Lower lobe of right lung (tissue), 2 donors: ENCODE data around the gene NKD1. TPM values are rescaled to one million over a fixed set of nuclear protein-coding genes. Genes with fewer than 3 reads are reported as not detected.

Experiments
- ATAC-seq, 2 donors: fragments of 200-7000 bp; cut with Tn5 transposase; one replicate each; pipeline ENCODE4 v1.9.1; 2020 to 2022; ENCODE audit warnings: mild to moderate bottlenecking in 2 of 2, moderate library complexity in 2 of 2
- DNase-seq: peaks from one replicate; pipeline ENCODE4 v3.0.0-alpha.2; 2020
- H3K27ac ChIP-seq: fragments of 200-600 bp; one replicate; pipeline ENCODE4 v1.8.0; 2022
- H3K27me3 ChIP-seq: fragments of 200-600 bp; one replicate; pipeline ENCODE4 v1.8.0; 2022; ENCODE audit warnings: low read depth
- H3K36me3 ChIP-seq: fragments of 200-600 bp; one replicate; pipeline ENCODE4 v1.8.0; 2022; ENCODE audit warnings: mild to moderate bottlenecking
- H3K4me1 ChIP-seq: fragments of 200-600 bp; one replicate; pipeline ENCODE4 v1.8.0; 2022
- H3K4me3 ChIP-seq: fragments of 200-600 bp; one replicate; pipeline ENCODE4 v1.8.0; 2022; ENCODE audit warnings: mild to moderate bottlenecking
- H3K9me3 ChIP-seq: fragments of 200-600 bp; one replicate; pipeline ENCODE4 v1.8.0; 2022
- CTCF ChIP-seq: fragments of 200-600 bp; IDR thresholded peaks from one replicate; pipeline ENCODE4 v1.8.0; 2022; ENCODE audit warnings: antibody characterized with exemption, mild to moderate bottlenecking
- intact Hi-C: fragments of 100-400 bp; cut with DNase I; formaldehyde crosslinking; loops from one replicate; pipeline ENCODE4 v1.11.0; 2022
- total RNA-seq: library from RNA; stranded (reverse); fragmentation: NEBNext Ultra II Directional; extraction: Animal tissue kit (Norgen Biotek cat#: 25700); gene quantifications from one replicate; pipeline ENCODE4 v1.2.1, GENCODE V29; 2021
- donor health status: DM: no; HTN: yes; CAD: no; lungs with severe emphysema.

The NKD1 gene
- total RNA-seq, 1 donor from 2014 or later: 30.7 TPM

GRCh38 chr16:50637716-50638602 lies 89.8 kb downstream of the NKD1 start:
- intact Hi-C loops: no loop called here
- no peak for DNase-seq
- Histone ChIP-seq H3K27me3 (no peaks in the 10 kb centered on the region), H3K4me3 (no peak overlapping the region), H3K27ac (no peak overlapping the region), H3K4me1 (no peaks in the 10 kb centered on the region), H3K36me3 (peaks cover 5% of the 10 kb centered on the region), H3K9me3 (no peaks in the 10 kb centered on the region)
- no peak for TF ChIP-seq CTCF
- ATAC-seq: no peak

GRCh38 chr16:50638816-50639670 lies 90.8 kb downstream of the NKD1 start:
- no peaks in the 10 kb centered on the region for H3K27me3 ChIP-seq
- H3K4me1 ChIP-seq: no peaks in the 10 kb centered on the region
- no peak overlapping the region for H3K4me3 ChIP-seq
- intact Hi-C loops: no loop called here
- H3K27ac ChIP-seq: no peak overlapping the region
- H3K36me3 ChIP-seq: no peaks in the 10 kb centered on the region
- no peaks in the 10 kb centered on the region for H3K9me3 ChIP-seq
- no peak for ATAC-seq
- no peak for DNase-seq
- TF ChIP-seq CTCF: no peak

GRCh38 chr16:50640391-50640790 lies 92.2 kb downstream of the NKD1 start:
- no peak for TF ChIP-seq CTCF
- ATAC-seq: no peak
- intact Hi-C loops: no loop called here

GRCh38 chr16:50640919-50641817 lies 93.0 kb downstream of the NKD1 start:
- no peaks in the 10 kb centered on the region for H3K9me3 ChIP-seq
- H3K4me1 ChIP-seq: no peaks in the 10 kb centered on the region
- ATAC-seq (no peak), DNase-seq (no peak)
- no peaks in the 10 kb centered on the region for H3K36me3 ChIP-seq
- H3K4me3 ChIP-seq: no peak overlapping the region
- no peak overlapping the region for H3K27ac ChIP-seq
- H3K27me3 ChIP-seq: no peaks in the 10 kb centered on the region
- intact Hi-C loops: no loop called here
- no peak for TF ChIP-seq CTCF

More at GRCh38 chr16:50640391-50640790, 92.2 kb downstream of the NKD1 start:
- DNase-seq: no peak
- Histone ChIP-seq H3K4me1 (no peaks in the 10 kb centered on the region), H3K9me3 (no peaks in the 10 kb centered on the region), H3K27ac (no peak overlapping the region), H3K36me3 (no peaks in the 10 kb centered on the region), H3K4me3 (no peak overlapping the region), H3K27me3 (no peaks in the 10 kb centered on the region)

GRCh38 chr16:50641818-50642187 lies 93.6 kb downstream of the NKD1 start:
- intact Hi-C loops: no loop called here
- no peak overlapping the region for H3K4me3 ChIP-seq
- no peak for TF ChIP-seq CTCF
- no peaks in the 10 kb centered on the region for H3K9me3 ChIP-seq
- H3K4me1 ChIP-seq: no peaks in the 10 kb centered on the region
- no peak for DNase-seq
- no peaks in the 10 kb centered on the region for H3K27me3 ChIP-seq
- H3K36me3 ChIP-seq: no peaks in the 10 kb centered on the region
- no peak overlapping the region for H3K27ac ChIP-seq
- no peak for ATAC-seq
